B cell (primary cell): ENCODE measurements around the gene RALBP1. TPM values are rescaled to one million over a fixed set of nuclear protein-coding genes. Genes with fewer than 3 reads are reported as not detected.

ENCODE experiments used
- ATAC-seq: fragments of 200-7000 bp; cut with Tn5 transposase; one replicate; pipeline ENCODE4 v1.10.0; 2021; ENCODE audit warnings: low read depth, mild to moderate bottlenecking, moderate number of reproducible peaks, moderate library complexity
- CTCF ChIA-PET: fragments of 350-600 bp; sonication (Branson Sonifier 250); formaldehyde crosslinking; loops from one replicate; lab custom pipeline; 2021; ENCODE audit warnings: antibody characterized with exemption, inconsistent platforms; lab: Charles Lee
- POLR2A ChIA-PET: fragments of 350-600 bp; sonication (Branson Sonifier 250); formaldehyde crosslinking; loops from one replicate; lab custom pipeline; 2021; ENCODE audit warnings: antibody characterized with exemption; lab: Charles Lee
- DNase-seq: peaks from one replicate; pipeline ENCODE4 v3.0.0; 2013
- H2AFZ ChIP-seq: 2 replicates; pipeline ENCODE4 v1.6.1; 2012; ENCODE audit warnings: mild to moderate bottlenecking, low read depth, low read length; ENCODE audit not compliant: insufficient read depth, poor library complexity, severe bottlenecking
- H3K27ac ChIP-seq, 2 donors: 1 replicate in 1 of 2; 2 replicates in 1 of 2; pipeline ENCODE4 v1.5.1; 2012 to 2013; ENCODE audit warnings: low read length in 2 of 2, mild to moderate bottlenecking in 2 of 2, moderate library complexity in 1 of 2
- H3K27me3 ChIP-seq, 4 experiments: fragments of 200-600 bp in 1 of 4; sonication (generic) in 1 of 4; replicated peaks in 1 of 4; 1 replicate in 2 of 4; 2 replicates in 2 of 4; pipeline versions ENCODE4 v1.6.1 to v1.7.0; 2013 to 2016; ENCODE audit warnings: low read length in 3 of 4, mild to moderate bottlenecking in 2 of 4, mixed read lengths in 1 of 4, moderate library complexity in 1 of 4; ENCODE audit not compliant: insufficient read depth in 4 of 4, control insufficient read depth in 3 of 4; ENCODE audit errors: control extremely low read depth in 1 of 4
- H3K36me3 ChIP-seq, 2 experiments: replicated peaks in 1 of 2; 1 replicate in 1 of 2; 2 replicates in 1 of 2; pipeline versions ENCODE4 v1.6.1 to v1.7.1; 2013; ENCODE audit warnings: low read length in 1 of 2; ENCODE audit not compliant: insufficient read depth in 2 of 2, control insufficient read depth in 1 of 2; ENCODE audit errors: control extremely low read depth in 1 of 2, extremely low read depth in 1 of 2
- H3K4me1 ChIP-seq, 2 donors: fragments of 200-600 bp in 1 of 2; sonication (generic) in 1 of 2; 1 replicate in 1 of 2; 2 replicates in 1 of 2; pipeline versions ENCODE4 v1.5.1 to v1.6.1; 2013 to 2017; ENCODE audit warnings: low read length in 2 of 2; ENCODE audit not compliant: control insufficient read depth in 2 of 2, insufficient read depth in 2 of 2
- H3K4me2 ChIP-seq: replicated peaks from 2 replicates; pipeline ENCODE3; 2012; ENCODE audit warnings: mild to moderate bottlenecking, low read depth, low read length; ENCODE audit not compliant: poor library complexity, severe bottlenecking
- H3K4me3 ChIP-seq, 5 experiments: fragments of 200-600 bp in 1 of 5; sonication (generic) in 1 of 5; 1 replicate in 3 of 5; 2 replicates in 2 of 5; pipeline versions ENCODE4 v1.5.1 to v1.7.0; 2011 to 2016; ENCODE audit warnings: low read length in 4 of 5, mild to moderate bottlenecking in 4 of 5, low read depth in 2 of 5, control low read depth in 1 of 5, moderate library complexity in 1 of 5; ENCODE audit not compliant: insufficient read depth in 1 of 5; ENCODE audit errors: control extremely low read depth in 1 of 5, extremely low read depth in 1 of 5
- H3K79me2 ChIP-seq: fragments of 200-600 bp; sonication (generic); one replicate; pipeline ENCODE4 v1.6.0; 2016; ENCODE audit warnings: low read length; ENCODE audit not compliant: control insufficient read depth, insufficient read depth
- H3K9ac ChIP-seq: fragments of 200-600 bp; sonication (generic); 2 replicates; pipeline ENCODE4 v1.6.1; 2017; ENCODE audit warnings: mild to moderate bottlenecking, low read length, moderate library complexity
- H3K9me3 ChIP-seq, 3 donors: one replicate each; pipeline versions ENCODE4 v1.6.1 to v1.7.1; 2013; ENCODE audit warnings: low read length in 2 of 3; ENCODE audit not compliant: control insufficient read depth in 2 of 3, insufficient read depth in 1 of 3; ENCODE audit errors: control extremely low read depth in 1 of 3
- H4K20me1 ChIP-seq: 2 replicates; pipeline ENCODE4 v1.6.0; 2012; ENCODE audit warnings: mild to moderate bottlenecking, low read length; ENCODE audit not compliant: insufficient read depth, control insufficient read depth, poor library complexity, severe bottlenecking
- H3K27ac Mint-ChIP-seq: one replicate; pipeline ENCODE4 v1.8.0; 2021; ENCODE audit warnings: mixed read lengths
- H3K27me3 Mint-ChIP-seq: one replicate; pipeline ENCODE4 v1.8.0; 2021; ENCODE audit warnings: mixed read lengths
- H3K4me1 Mint-ChIP-seq: one replicate; pipeline ENCODE4 v1.8.0; 2021; ENCODE audit warnings: mixed read lengths
- H3K4me3 Mint-ChIP-seq: one replicate; pipeline ENCODE4 v1.8.0; 2021; ENCODE audit warnings: mixed read lengths
- H3K9me3 Mint-ChIP-seq: one replicate; pipeline ENCODE4 v1.8.0; 2022; ENCODE audit warnings: mixed read lengths; ENCODE audit not compliant: insufficient read depth
- CTCF ChIP-seq: fragments of 200-600 bp; IDR thresholded peaks from one replicate; pipeline ENCODE4 v1.8.0; 2022; ENCODE audit warnings: antibody characterized with exemption, mild to moderate bottlenecking
- EZH2 ChIP-seq: IDR thresholded peaks from 2 replicates; pipeline ENCODE4 v1.6.1; 2012; ENCODE audit warnings: borderline replicate concordance, low read depth, mild to moderate bottlenecking, moderate library complexity, low read length; ENCODE audit not compliant: insufficient read depth, poor library complexity, severe bottlenecking
- WGBS: methylation state at CpG from one replicate; pipeline ENCODE4 v1.1.5; 2013; ENCODE audit warnings: missing lambda C conversion rate; ENCODE audit not compliant: insufficient coverage; 5-methylcytosine and 5-hydroxymethylcytosine counted together
- intact Hi-C: fragments of 100-400 bp; cut with micrococcal nuclease; formaldehyde crosslinking; loops from one replicate; pipeline ENCODE4 v1.10.0; 2022
- polyA plus RNA-seq: library from polyadenylated mRNA; depleted of rRNA; stranded (reverse); fragments of >200 nt; gene quantifications from 2 replicates; pipeline ENCODE4 v1.2.3, GENCODE V29; 2012
- total RNA-seq, 2 donors: library from RNA; stranded (reverse); fragments of 120-200 nt in 1 of 2; gene quantifications; 1 replicate in 1 of 2; 2 replicates in 1 of 2; pipeline versions ENCODE4 v1.2.3 to v1.2.4, GENCODE V29; 2013 to 2022

RALBP1 gene
- total and polyA plus RNA-seq, 2 donors (not counting 1 experiment from before 2014, with no cell fraction given), result 14.9 to 38.0 TPM

- Histone ChIP-seq H3K9me3 (no peaks in the 10 kb centered on the region), H3K4me3 (no peak overlapping the region), H3K4me1 (no peaks in the 10 kb centered on the region), H2AFZ (no peak overlapping the region), H3K27ac (no peak overlapping the region), H3K4me2 (no peak overlapping the region), H3K36me3 (peaks cover 6 to 54% of the 10 kb centered on the region in 2 experiments), H3K79me2 (no peaks in the 10 kb centered on the region), H3K9ac (no peak overlapping the region), H4K20me1 (no peaks in the 10 kb centered on the region), H3K27me3 (no peaks in the 10 kb centered on the region)
- ATAC-seq (no peak), DNase-seq (no peak)
- H3K4me3 Mint-ChIP-seq, result no peak overlapping the region
- H3K4me1 Mint-ChIP-seq, result no peaks in the 10 kb centered on the region
- ChIA-PET CTCF (no interaction called here), POLR2A (no interaction called here)
- H3K27me3 Mint-ChIP-seq, result no peaks in the 10 kb centered on the region
- no peak for TF ChIP-seq CTCF
- TF ChIP-seq EZH2, result no peak
- H3K9me3 Mint-ChIP-seq, result no peaks in the 10 kb centered on the region
- 100% methylated on average over 4 of the region's 7 CpGs for WGBS
- intact Hi-C loops, result no loop called here
- no peak overlapping the region for H3K27ac Mint-ChIP-seq
Observed at GRCh38 chr18:9547782-9548181, 72.5 kb downstream of the RALBP1 start.

GRCh38 chr18:9549405-9549804 lies 74.1 kb downstream of the RALBP1 start:
- 94% methylated on average over 7 of the region's 7 CpGs for WGBS

More at GRCh38 chr18:9549405-9549804, 74.1 kb downstream of the RALBP1 start:
- H4K20me1 ChIP-seq, result no peaks in the 10 kb centered on the region
- Mint-ChIP-seq H3K4me3 (no peak overlapping the region), H3K9me3 (no peaks in the 10 kb centered on the region), H3K4me1 (no peaks in the 10 kb centered on the region), H3K27me3 (no peaks in the 10 kb centered on the region), H3K27ac (no peak overlapping the region)
- peaks cover 0 to 3% (median 0%) of the 10 kb centered on the region in 3 donors for H3K9me3 ChIP-seq
- ChIA-PET CTCF (no interaction called here), POLR2A (no interaction called here)
- no peak overlapping the region for H3K4me2 ChIP-seq
- no peak overlapping the region for H2AFZ ChIP-seq
- H3K27me3 ChIP-seq, result no peaks in the 10 kb centered on the region
- no peak overlapping the region for H3K27ac ChIP-seq
- no peak overlapping the region for H3K9ac ChIP-seq
- no peak for TF ChIP-seq CTCF
- TF ChIP-seq EZH2, result no peak
- H3K4me1 ChIP-seq, result no peaks in the 10 kb centered on the region
- no peak overlapping the region for H3K4me3 ChIP-seq
- peaks cover 7 to 66% of the 10 kb centered on the region in 2 experiments for H3K36me3 ChIP-seq
- H3K79me2 ChIP-seq, result no peaks in the 10 kb centered on the region
- DNase-seq (no peak), ATAC-seq (no peak)
- intact Hi-C loops, result no loop called here
